CD4-positive, alpha-beta T cell treated with Interleukin-4 for 4 hours (primary cell): ENCODE measurements around the gene HSDL1.

ENCODE experiments used
- DNase-seq: peaks from one replicate; pipeline ENCODE4 v3.0.0-alpha.2; 2020

Gene HSDL1

DNA sequence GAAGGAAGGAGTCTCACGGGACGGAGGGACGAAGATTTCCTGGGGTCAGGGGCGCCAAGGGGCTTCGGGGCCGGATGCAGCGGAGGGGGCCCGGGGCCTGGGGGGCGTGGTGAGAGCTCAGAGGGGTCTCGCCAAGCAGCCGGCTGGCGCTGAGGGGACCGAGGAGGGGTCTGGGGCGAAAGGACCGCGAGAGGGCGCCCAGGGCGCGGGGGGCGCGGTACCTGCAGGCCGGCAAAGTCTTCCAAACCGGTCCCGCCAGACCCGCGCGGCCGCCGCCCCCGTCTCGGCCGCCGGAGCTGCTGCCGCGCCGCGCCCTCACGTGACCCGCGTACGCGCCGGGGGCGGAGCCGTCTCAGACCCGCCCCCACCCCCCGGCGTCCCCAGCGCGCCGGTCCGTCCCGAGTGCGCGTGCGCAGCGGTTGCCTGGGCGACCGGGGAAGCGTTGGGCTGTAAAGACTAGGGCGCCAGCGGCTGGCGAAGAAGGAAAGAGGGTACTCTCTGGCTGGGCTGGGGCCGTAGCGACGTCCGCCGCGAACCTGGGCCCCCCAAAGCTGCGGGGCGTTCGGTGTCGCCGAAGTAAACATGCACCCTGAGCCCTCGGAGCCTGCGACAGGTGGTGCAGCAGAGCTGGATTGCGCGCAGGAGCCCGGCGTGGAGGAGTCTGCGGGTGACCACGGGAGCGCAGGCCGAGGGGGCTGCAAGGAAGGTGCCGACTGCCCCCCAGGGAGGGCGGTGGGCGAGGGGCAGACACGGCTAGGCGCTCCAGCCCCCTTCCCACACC, at the start of gene HSDL1, which contains the start of gene DNAAF1:
Gene HSDL1, minus strand, starts transcription at position 319 of the 781 bp plus-strand sequence. CDS start 13,856 bp downstream, outside the sequence.
Gene DNAAF1, plus strand, starts transcription at position 450 of the 781 bp plus-strand sequence. Its CDS starts 133 bp downstream, at position 583.
- DNase-seq: peak; percentile 88

DNA sequence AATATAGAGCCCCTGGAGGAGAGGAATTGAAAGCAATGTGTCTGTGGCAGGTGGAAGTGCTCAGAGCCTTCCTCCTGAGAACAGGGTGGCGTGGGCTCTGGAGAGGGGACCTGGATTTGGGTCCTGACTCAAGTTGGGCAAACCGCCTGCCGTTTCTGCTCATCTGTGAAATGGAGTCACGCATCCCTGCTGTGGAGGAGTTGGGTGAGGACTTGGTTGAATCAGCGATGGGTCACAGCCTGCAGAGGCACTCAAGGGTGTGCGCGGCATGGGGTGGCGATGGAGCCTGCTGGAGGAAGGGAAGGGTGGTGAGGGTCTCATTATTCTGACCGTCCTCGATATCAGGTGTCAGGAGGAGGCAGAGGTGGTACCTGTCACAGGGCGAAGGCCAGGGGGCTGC, 49.0 kb upstream of the HSDL1 start:
- DNase-seq: no peak

DNA sequence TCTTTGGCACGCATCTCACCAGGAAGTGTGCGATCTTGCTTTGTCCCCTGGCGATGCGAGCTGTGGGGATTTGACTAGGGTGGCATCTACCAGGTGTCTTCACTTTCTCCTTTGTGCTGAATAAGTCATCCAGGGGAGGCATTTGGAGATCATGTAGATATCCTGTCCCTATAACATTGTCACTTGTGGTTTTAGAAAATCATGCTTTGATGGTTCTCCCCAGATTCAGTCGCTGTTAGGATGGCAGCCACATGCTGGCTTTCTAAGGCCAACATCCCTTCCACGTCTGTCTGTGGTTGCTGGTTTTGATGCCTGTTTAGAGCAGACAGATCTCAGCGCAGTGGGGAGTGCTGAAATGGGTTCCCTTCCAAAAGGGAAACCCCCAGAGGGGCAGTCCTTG, 48.5 kb upstream of the HSDL1 start:
- no peak for DNase-seq

DNA sequence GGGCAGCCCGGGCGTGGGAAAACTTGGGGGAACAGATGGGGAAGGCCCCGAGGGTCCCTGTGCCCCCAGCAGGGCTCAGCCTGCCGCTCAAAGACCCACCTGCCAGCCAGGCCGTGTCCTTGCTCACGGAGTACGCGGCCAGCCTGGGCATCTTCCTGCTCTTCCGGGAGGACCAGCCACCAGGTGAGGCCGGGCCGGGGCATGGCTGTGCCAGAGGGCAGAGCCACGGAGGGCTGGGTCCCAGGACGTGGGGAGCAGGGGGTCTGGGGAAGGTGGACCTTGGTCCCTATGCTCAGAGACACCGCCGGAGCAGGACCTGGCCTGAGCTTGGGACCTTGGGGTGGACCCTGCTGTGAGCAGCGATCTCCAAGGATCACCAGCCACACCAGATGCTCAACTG, 46.5 kb upstream of the HSDL1 start:
- DNase-seq: no peak

DNA sequence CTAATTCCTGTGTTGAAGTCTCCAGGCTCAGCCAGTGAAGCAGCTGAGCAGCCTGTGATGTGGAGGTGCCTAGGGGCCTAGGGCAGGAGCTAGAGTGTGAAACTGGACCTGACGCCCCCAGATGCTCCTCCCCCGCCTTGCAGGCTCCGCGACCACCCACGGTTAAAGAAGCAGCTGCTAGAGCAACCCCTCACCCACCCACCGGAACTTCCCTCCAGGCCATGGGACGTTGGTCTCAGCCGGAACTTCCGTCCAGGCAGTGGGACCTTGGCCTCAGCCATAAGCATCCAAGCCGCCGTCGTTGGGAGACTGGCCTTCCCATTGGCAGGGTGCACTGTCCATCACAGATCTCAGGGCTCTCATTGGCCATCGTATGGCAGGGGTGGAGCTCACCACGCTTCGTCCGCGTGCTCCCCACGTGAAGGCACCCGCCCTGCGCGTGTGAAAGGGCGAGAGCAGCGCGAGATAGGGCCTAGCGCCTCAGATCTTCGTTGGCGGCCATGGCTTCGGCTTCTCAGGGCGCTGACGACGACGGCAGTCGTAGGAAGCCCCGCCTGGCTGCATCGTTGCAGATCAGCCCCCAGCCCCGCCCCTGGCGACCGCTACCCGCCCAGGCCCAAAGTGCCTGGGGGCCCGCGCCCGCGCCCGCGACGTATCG, 45.9 kb upstream of the HSDL1 start, which contains the start of gene ADAD2:
Gene ADAD2, plus strand, starts transcription at position 427 of the 658 bp plus-strand sequence. Its CDS starts 74 bp downstream, at position 501.
- DNase-seq: no peak

DNA sequence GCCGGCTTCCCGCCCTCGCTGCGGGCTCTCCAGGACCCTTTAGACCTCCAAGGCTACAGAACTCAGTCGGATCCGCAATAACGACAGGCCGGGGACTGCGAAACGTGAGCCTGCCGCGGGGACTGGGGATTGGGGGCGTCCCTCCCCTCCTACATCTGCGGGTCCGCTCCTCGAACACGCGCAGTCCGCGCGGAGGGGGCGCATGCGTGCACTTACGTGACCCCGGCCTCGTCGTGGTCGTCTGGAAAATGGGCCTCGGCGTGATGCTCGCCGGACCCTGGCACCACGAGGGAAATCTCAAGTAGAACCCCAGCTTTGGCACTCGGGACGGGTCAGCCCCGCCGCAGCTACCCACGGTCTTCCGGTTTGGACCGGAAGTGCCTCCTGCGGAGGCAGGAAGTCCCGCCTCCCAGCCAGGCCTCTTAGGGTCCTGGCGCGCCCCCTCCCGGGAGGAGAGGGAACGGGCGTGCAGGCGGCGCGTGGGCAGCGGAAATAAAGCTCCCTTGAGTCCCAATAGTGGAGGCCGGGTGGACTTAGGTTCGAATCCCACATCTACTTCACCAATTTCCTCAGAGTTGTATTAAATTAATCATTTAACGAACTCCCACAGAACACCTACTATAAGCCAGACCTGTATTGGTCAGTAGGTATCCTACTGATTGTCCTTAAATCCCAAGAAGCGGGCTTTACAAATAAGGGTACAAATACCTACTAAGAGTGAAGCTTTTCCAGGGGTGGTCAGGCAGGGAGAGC, 41.9 kb upstream of the HSDL1 start, which contains the start of gene TAF1C:
Gene TAF1C, minus strand, starts transcription at position 373 of the 753 bp plus-strand sequence. CDS start 2,069 bp downstream, outside the sequence.
- DNase-seq: peak; percentile 88

DNA sequence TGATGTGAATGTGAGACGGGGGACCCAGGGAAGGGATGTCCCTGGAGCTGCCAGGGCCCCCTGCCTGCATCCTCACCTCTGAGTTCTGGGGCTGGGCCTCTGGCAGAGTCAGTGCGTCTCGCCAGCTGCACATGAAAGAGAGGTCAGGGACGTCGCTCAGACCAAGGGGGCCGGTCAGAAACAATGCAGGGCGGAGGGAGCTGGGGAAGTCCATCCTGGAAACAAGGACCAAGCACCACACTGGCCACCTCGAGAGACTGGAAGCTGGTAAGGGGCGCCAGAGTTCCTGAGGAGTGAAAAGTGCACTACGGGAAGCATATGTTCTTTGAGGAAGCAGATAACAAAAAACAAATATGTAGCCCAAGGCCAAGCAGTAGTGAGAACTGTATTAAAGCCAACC, 39.8 kb upstream of the HSDL1 start:
- DNase-seq: no peak

DNA sequence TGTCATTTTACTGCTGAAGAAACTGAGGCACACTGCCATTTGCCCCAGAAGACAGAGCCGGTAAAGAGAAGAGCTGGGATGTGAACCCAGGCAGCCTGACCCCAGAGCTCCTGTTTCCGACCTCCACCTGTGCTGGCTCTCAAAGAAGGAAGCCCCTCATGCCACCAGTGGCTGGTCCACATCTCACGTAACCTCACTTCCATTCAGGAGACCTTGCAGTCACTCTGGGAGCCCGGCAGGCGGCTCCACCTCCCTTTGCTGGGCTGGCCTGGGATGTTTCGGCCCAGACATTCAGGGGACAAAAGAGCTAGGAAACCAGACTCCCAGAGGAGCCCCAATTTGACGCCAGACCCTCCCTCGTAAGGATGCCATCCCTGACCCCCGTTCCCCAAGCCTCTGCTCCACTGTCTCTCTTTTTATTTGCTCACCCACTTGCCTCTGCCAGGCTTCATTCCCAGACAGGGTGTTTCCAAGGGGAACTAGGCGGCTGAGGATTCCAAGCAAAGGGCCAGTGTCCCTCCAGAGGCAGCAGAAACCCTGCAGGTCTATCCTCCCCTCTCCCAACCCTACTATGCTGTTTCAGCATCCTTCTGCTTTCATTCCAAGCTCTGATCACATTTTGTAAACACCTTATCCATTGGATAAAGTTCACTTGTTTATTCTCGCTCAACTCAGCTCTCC, 39.1 kb upstream of the HSDL1 start:
- DNase-seq: no peak

DNA sequence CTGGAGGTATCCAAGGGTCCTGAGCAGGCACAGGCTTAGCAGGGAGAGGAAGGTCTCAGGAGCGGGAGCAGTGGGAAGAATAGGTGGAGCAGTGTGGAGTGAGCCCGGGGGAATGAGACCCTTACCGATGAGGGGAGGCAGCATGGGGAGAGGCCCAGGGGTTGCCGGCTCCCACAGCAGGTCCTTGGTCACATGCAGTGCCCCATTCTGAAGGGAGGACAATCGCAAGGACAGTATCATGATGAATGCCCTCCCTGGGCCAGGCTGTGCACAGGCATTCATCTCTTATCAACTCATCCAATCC, 38.5 kb upstream of the HSDL1 start:
- no peak for DNase-seq

DNA sequence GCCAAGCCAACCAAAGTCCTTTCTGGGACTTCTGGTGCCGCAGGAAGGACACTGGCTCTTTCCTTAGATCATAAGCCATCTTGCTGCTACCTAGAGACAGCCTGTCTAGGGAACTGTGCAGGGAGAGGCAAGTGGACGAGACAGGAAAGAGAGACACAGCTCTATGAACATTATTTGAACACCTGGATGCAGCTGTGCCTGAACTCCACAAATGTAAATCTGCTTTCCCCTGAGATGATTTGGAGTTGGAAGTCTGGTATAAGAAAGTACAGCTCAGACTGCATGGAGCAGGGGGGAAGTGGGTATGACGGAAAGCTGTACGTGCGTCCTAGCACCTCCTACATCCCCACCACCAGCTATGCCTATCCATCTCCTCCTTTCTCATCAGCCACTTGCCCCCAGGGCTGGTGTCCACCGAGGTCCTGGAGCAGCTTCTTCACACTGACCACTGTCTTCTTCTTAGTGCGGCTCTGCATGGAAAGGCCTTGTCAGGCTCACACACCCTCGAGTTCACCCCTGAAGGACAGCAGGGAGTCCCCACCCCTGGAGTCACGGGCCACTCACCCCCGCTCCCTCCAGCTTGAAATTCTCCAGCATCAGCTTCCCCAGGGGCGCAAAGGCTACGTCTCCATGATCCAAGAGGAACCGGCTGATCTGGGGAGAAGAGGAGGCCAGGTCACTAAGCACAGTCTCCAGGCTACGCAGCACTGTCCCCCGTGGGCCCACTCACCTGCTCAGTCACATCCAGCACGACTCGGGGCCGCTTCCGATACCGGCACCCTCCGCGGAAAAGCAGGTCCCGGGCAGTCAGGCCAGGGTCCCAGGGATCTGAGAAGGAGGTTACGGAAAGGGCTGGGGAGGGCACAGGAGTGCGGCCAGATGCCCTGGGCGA, 37.9 kb upstream of the HSDL1 start:
- DNase-seq: no peak

DNA sequence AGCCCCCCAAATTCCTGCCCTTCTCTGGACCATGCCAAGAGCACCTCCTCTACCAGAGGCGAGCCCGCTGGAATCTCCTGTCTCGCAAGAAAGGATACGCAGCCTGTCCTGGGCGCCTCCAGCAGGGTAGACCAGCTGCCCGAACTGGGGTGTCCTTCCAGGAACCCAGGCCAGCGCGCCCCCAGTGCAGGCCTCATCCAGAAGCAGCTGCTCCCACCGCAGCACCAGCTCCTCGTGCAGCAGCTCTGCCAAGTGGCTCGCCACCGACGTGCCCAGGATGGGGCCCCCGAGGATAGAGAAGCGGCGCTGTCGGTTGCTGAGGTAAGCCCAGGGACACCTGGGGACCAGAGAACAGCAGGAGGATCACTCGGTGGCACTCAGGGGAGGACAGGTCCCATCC, 37.1 kb upstream of the HSDL1 start:
- no peak for DNase-seq

DNA sequence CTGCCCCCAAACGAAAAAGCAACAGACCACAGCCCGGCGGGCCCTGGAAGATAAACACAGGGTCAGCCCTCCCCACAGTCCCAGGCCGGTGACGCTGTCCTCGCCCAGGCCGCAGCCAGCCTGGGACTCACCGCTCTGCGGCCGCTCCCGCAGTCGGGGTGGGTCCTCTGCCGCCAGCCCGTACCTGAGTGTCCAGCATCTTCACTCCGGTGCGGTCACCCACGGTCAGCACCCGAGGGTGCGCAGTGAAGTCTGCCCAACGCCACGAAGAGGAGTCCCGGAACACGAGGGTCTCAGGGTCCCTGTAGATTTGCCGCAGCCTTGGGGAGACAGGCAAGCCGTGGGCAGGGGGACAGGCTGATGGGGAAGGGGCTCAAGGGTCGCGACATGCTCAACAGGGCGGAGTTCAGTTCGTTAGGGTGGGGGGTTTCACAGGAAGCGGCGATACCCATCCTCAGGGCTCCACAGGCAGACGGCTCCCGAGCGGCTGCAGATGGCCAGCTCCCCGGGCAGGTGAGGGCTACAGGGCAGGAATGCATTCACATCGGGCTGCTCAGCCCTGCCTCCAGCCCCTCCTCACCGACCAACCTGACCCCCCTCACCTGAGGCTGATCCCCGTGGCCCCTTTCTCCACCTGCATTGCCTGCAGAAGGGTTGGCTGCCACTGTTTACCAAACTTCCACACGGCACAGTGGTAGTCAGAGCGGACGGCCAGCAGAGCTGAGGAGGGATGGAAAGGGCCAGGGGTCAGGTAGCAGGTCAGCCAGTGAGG, 36.4 kb upstream of the HSDL1 start:
- DNase-seq: no peak

DNA sequence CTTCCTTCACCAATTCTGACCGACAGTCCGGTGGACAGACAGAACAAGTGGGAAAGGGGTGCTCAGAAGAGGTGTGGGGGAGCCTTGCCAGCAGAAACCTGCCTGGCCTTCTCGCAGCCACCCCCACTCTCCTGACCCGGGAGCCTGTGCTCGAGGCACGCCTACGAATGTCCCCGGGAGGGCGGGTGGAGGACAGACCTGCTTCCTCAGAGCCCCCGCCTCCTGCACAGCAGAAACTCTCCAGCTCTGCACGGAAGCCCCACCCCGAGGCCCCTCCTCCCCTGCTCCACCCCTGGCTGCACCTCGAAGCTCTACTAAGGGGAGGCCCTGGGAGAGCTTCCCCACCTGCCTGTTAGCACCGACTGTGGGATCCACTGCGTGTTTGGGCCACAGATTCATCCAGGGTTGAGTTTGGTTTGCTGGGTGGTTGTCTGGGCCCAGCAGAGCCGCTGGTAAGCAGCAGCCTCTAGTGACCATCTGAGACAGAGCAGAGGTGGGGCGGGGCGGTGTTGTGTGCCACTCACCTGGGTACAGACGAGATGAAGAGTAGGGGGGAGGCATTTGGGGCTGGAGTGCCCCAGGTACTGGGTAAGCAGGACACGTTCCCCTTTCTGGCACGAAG, 35.7 kb upstream of the HSDL1 start:
- DNase-seq: no peak

DNA sequence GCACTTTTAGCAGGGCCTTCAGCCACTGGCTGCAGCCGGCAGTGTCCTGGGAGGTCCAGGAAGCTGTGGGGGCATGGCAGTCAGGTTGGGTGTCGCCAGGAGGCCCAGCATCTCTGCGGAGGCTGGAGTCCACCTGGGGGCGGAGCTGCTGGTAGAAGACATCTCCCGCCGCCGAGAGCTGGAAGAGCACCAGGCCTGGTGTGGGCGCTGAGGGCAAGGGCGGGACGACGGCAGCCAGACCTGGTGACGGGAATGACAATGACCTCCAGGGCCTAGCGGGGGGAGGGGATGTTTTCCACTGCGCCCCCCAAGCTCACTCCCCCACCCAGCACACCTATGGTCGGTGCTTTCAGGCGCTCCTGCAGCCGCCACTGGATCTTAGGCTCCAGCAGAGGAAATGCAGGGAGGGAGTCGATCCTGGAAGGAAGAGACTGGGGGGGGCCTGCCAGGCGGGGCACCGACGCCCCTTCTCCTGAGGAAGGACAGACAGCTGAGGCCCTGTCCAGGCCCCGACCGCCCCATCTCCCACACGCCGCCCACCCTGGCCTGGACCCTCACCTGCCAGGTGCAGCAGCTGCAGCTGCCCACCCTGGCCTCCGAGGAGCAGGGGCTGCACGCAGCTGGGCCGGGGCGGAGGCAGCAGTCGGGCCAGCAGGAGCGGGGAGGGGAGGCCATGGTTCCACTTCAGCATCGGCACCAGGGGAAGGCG, 34.8 kb upstream of the HSDL1 start:
- no peak for DNase-seq

DNA sequence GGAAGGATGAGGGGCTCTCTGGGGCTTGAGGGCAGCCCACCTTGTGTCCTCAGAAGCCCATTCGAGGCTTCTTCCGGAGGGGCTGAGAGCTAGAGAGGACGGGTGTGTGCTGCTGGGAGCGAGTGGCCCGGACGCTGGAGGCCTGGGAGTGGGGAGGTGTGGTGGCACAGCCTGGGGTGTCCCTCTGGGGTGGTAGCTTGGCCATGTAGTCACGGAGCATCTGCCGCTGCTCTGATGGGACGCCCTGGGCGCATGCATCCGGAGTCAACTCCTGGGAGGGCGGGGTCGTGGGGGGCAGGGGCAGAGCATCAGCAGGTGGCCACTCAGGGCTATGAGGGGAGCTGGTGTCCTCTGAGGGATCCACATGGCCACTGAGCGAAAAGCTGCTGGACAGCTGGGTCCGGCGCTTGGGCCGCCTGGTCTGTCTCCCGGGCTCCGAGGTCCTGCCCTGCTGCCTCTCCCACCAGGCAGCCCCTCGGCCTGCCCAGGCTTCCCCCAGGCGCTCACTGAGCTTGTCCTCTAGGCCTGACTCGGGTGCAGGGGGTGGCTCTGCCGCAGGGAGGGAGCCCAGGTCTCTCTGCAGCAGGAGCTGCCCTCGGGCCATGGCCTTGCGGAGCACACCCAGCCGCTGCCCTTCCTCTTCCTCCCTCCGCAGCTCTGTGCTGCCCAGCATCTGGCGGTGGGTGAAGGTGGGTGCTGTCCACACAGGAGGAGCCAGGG, 34.1 kb upstream of the HSDL1 start:
- DNase-seq: no peak

DNA sequence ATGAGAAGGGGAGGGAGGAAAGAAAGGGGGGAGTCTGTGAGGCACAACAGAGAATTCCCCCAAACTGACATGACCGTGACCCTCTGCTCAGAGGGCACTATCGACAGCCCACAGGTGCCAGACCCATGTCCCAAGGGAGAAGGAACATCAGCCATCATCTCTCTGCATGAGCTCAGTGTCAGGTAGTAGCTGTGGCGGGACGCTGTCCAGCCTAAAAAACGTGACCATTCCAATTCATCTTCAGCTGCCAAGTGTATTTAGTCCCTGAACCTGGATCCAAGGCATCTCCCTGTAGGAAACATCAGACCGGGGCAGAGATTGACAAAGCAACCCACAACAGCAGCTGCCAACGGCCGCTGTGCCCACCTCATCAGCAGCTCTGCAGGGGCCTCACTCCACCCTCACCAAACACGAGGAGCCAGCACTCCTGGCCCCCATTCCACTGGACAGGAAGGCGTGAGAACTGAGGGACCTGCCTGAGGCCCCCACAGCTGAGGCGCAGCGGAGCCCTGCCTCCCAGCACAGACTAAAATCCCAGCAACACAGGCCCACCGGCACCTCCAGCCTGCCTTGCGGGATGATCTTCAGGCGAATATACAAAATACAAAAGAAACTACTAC, 33.3 kb upstream of the HSDL1 start:
- DNase-seq: no peak

DNA sequence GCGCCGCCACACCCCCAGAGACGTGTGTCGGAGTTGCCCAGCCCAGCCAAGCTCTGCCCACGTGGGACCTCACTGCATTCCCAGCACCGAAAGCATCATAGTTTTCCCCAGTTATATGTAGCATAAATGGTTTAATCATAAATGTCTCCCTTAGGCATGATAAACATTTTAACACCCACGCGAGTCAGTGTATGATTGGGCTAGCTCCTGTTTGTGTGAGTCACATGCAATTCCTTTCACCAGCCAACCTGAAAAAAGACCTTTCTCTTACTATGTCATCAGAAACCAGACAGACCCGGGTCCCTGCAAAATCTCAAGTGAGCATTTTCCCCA, 32.7 kb upstream of the HSDL1 start:
- no peak for DNase-seq

DNA sequence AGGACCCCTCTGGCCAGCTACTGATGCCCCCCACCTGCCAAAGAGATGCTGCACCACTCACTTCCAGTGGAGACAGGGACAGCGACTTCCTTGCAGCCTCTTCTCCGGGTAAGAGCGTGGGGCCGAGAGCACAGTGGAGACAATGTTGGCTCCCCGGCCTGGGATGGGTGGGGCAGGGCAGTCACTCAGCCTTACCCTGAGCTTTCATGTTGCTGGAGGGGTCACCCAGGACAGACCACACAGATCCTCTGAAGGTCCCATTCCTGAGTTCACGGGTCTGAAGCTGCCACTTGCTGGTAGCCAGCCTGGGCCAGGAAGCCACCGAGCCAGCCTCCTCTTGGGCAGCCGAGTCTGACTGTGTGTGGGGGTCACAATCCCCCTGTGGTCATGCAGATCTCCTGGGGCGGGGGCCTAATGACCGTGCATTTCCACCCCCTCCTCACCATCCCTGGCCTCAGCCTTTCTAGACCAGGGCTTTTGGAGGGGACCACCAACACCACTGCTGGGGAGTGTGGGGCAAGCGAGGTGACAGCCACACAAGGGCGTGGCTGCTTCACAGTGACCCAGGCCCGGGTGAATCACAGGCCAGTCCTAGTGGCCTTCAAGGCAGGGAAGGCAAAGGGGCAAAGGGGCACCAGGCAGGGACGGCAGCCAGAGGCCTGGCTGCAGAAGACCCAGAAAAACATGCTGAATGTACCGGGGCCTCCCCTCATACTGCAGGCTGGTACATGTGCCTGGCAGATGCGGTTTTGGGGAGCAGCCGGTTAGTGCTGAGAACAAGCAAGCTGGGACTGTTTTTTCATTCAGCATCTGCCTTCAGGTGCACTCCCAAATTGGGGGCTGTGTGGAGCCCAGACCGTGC, 31.4 kb upstream of the HSDL1 start:
- DNase-seq: no peak
